HG02840 (cell line): Measurements from ENCODE around the gene C3orf85.

ENCODE experiments used
- ATAC-seq: cut with Tn5 transposase; IDR thresholded peaks from one replicate; pipeline ENCODE4 v1.9.1; 2021; ENCODE audit warnings: mild to moderate bottlenecking, moderate library complexity, moderate number of reproducible peaks; ENCODE audit not compliant: unreplicated experiment, low FRiP score

Gene C3orf85

DNA sequence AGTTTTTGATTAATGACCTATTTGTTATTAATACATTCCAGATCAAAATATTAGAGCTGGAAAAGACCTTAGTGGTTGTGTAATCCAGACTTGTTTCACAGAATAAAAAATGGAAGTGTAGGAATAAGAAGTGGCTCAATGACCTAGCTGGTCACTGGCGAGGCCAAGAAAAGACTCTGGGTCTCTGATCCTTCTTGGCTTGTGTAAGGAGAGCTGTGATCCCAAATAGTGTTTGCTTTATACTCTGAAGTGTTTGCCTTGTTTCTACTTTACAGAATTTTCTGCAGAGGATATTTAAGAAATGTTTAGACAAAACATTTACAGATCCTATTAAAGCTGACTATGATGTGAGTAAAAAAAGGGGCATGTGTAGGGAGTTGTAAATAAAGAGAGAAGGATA lies 7.1 kb downstream of the C3orf85 start:
- no peak for ATAC-seq

- no peak for ATAC-seq
These were observed 12.6 kb downstream of the C3orf85 start for GRCh38 chr3:109149078-109149477.

DNA sequence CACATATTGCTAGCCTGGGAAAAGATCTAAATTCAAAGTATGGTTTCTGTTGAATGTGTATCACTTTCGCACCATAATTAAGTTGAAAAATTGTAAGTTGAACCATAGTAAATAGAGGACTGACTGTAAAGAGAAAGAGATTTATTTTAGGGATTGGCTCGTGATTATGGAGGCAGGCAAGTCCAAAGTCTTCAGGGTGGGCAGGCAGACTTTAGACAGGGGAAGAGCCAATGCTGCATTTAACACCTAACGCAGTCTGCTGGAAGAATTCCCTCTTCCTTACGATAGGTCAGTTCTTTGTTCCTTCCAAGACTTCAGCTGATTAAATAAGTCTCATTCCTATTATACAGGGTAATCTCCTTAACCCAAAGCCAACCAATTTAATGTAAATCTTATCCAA lies 15.8 kb downstream of the C3orf85 start:
- ATAC-seq, result no peak

DNA sequence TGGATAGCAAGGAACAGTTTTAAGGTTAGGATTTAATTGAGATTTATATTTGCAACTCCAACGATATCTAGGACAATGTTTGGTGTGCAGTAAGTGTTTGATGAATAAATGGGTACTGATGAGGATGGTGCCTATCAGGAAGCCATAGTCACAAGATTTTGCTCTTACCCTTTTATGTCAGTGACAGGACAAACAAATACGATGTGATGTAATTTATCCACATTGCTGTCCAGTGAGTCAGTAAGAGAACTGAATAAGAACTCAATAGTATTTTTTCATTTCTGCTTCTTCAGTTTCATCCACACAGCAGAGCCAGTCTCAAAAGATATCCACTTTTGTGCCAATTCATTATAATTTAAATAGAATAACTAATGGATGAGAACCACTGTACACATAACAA lies 18.5 kb downstream of the C3orf85 start:
- no peak for ATAC-seq

DNA sequence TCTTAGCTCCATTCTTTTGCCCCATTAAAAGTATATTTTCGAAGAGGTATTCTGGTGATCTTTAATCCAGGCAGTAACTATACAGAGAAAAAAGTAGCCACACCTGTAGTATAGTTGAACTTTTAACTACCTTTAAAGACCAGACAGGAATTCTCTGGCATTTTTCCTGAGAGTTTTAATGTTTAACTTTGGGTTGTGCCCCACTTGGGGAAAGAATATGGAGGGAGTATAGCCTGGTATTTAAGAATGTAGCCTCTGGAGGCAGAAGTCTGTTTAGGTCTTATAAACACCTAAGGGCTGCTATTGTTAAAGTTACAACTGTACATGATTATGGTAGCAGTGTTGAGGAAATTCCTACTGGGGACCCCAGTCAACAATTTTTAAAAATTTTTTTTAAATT lies 19.3 kb downstream of the C3orf85 start:
- ATAC-seq, result no peak

DNA sequence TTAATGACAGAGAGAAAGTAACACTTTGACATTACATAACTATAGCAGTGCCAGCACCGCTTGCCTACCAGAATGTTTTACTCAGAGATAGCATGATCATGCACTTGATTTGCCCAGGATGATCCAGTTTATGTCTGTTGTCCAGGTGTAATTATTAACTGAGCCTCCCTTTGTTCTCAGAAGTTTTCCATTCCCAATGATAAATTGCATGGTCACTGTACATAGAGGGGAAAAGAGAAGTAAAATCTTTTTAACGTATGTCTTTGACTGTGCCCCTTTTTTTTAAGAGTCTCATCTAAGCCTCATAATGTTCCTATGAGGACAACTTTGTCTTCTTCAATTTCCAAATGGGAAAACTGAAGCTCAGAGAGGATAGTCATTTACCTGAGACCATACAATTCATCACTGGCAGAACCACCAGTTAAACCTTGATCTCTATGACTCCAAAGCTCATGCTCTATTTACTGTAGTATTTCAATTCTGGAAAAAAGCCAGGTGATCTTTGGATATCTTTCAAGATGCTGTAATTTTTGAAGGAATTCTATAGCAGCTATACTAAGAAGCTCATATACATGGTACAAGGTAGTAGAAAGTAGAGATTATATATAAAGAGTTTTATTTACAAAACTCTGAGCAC lies 25.1 kb downstream of the C3orf85 start:
- ATAC-seq, result no peak

DNA sequence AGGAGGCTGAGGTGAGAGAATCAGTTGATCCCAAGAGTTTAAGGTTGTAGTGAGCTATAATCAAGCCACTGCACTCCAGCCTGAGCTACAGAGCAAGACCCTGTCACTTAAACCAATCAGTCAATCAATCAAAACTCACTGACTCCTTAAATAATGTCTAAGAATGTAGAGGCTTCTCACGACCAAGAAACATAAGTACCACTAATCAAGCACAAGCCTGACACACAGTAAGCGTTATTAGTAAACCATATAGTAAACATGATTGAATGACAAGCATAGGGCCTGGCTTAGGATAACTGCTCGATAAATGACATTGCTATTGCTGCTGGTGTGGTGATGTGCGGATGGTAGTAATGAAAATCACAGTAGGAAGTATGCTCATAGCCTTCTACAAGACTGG lies 29.4 kb downstream of the C3orf85 start:
- ATAC-seq, result no peak

DNA sequence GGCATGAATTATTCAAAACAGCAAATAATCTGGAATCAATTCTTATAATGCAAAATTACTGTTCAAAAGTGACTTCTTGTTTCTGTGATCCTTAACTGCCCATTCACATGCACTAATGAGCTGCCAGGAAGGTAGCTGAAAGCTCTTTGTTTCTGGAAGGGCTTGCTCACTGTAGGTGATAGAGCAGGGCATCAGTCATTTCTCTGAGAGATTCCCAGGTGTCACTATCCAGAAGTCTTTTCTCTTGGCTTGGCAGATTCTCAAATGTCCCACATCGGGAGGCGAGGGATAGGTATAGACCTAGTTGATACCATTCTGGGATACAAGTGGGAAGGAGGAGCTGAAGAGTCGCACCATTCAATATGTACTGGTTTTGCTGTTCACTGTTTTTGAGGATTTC lies 35.0 kb downstream of the C3orf85 start:
- no peak for ATAC-seq

GRCh38 chr3:109175411-109175810 lies 38.9 kb downstream of the C3orf85 start:
- ATAC-seq, result no peak

DNA sequence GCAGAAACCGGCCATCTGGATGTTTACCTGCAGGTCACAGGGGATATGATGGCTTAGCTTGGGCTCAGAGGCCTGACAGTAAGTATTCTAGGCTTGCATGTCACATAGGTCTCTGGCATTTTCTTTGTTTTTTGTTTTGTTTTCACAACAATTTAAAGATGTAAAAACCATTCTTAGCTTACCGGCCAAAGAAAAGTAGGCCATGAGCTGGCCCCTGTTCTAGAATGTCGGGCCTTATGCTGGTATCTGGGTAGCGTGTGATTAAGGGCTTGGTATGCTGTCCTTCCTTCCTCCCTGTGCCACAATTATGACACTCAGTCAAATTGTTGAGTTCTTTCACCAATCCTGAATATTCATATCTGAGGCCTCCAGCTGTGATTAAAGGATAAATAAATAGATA lies 40.2 kb downstream of the C3orf85 start:
- ATAC-seq, result no peak

DNA sequence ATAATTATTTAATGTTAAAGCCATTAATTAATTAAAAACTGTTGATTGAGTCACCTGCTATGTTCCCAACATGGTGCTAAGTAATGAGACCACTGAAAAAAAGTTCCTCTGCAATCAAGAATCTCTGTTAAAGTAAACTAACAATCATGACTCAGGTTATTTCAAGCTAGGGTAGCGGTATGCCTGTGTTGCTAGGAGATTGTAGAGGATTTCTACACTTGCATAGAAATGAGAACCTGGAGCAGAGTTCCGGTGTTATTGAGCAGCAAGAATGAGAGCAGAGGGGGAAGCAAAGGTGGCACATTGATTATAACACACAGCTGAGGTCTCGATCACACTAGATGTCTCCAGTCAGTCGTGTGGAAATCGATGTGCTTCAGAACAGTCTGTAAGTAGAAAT lies 41.4 kb downstream of the C3orf85 start:
- ATAC-seq, result no peak

GRCh38 chr3:109178708-109179107 lies 42.2 kb downstream of the C3orf85 start:
- no peak for ATAC-seq

DNA sequence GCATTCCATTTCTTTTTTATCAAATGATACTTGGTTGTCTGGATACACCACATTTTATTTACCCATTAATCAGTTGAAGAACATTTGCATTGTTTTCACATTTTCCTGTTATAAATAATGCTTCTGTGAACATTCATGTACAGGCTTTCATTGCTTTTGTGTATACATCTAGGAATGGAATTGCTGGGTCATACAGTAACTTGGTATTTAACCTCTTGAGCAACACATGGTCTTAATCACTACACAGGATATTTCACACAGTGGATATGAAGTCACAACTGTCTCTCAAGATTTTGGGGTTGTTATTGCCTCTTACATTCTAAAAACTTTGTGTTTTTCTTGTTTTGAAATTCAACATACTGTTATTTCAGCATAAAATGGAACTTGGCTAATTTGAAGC lies 48.2 kb downstream of the C3orf85 start:
- ATAC-seq, result no peak

DNA sequence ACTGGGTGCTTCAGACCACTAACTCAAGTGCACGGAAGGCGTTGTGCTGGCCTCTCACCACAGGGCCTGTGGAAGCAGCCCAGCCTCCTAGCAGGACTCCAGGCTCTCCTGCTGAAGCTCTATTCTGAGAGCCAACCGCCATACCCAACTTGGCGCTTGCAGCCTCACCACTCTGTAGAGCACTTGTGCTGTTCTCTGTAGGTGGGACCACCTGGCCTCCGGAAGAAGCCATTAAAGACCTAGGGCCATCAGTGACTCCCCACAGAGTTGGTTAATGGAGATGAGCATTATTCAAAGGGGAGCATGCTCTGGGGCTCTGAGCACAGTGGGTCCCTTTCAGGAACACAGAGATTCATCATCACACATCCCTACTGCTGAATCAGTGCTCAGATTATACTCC lies 50.9 kb downstream of the C3orf85 start:
- no peak for ATAC-seq

DNA sequence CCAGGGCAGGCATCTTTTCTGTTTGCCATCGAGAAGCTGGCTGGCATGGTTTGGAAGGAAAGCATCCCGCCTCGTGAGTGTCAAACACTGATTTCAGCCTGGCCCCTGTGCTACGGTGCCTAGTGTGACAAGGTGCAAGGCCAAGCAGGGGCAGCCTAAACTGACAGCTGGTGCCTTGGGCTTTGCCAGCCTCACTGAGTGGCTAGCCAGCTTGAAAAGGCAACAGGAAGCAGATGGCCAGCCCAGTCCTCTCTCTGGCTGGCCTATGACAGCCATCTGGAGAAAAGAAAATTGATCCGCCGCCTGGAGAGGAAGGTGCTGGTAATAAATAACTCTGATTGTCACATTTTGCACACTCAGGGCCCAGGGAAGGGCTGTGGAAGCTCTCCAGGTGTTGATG lies 52.2 kb downstream of the C3orf85 start:
- ATAC-seq, result no peak

- ATAC-seq, result no peak
These were observed 54.9 kb downstream of the C3orf85 start for GRCh38 chr3:109191421-109191820.

GRCh38 chr3:109195815-109196214 lies 59.3 kb downstream of the C3orf85 start:
- ATAC-seq, result no peak
